Stimulated activated naive CD8-positive, alpha-beta T cell treated with anti-CD3 and anti-CD28 coated beads, Interleukin-15, Interleukin-2, amounts not matched to agents 100 U/mL and 50 U/mL, for 24 hours (primary cell): ENCODE data around the gene MEPE.

ENCODE experiments used
- ATAC-seq: fragments of 150-1000 bp; cut with Tn5 transposase; one replicate; pipeline ENCODE4 v1.10.0; 2021
- DNase-seq: peaks from one replicate; pipeline ENCODE4 v3.0.0; 2021

Gene MEPE, protein sequence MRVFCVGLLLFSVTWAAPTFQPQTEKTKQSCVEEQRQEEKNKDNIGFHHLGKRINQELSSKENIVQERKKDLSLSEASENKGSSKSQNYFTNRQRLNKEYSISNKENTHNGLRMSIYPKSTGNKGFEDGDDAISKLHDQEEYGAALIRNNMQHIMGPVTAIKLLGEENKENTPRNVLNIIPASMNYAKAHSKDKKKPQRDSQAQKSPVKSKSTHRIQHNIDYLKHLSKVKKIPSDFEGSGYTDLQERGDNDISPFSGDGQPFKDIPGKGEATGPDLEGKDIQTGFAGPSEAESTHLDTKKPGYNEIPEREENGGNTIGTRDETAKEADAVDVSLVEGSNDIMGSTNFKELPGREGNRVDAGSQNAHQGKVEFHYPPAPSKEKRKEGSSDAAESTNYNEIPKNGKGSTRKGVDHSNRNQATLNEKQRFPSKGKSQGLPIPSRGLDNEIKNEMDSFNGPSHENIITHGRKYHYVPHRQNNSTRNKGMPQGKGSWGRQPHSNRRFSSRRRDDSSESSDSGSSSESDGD

DNA sequence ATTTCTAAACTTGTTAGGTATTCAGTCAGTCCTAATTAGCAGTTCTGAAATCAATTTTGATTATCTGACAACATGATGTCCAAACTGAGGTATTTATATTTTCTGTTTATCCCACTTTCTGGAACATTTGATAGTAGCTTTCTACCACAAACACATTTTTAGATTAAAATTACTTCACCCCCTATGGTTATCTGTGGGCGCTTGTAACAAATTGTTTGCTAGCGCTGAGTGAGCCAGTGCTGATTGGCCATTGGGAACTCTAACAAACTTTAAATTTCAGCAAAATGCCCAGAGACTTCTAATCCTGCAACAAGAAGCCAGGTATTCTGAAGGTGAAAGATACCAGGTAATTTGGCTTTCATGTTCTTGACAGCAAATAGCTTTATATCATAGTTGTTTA, at the start of gene MEPE:
Gene MEPE (plus strand): TSS at position 301 of the 400 bp plus-strand sequence. CDS start 1,746 bp downstream, outside the sequence.
- ATAC-seq = no peak

DNA sequence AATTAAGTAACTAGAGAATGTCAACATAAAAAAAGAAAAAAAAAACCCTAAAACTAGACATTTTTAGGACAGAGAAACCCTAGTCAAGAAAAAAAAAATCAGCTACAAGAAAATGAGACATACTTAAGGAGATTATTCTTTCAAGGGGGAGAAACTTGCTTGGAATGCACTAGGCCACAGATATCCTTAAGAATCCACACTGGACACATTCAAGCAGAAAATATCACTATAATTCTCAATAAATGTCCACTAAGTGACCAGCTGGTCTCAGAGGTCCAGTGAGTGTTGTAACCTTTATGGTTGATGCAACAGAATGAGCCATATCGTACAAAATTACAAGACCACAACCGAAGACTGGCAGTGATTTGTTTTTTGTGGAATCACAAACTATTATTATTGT, 49.0 kb upstream of the MEPE start:
- DNase-seq (no peak), ATAC-seq (no peak)

More for the DNA sequence above, at the start of gene MEPE:
- no peak for DNase-seq

DNA sequence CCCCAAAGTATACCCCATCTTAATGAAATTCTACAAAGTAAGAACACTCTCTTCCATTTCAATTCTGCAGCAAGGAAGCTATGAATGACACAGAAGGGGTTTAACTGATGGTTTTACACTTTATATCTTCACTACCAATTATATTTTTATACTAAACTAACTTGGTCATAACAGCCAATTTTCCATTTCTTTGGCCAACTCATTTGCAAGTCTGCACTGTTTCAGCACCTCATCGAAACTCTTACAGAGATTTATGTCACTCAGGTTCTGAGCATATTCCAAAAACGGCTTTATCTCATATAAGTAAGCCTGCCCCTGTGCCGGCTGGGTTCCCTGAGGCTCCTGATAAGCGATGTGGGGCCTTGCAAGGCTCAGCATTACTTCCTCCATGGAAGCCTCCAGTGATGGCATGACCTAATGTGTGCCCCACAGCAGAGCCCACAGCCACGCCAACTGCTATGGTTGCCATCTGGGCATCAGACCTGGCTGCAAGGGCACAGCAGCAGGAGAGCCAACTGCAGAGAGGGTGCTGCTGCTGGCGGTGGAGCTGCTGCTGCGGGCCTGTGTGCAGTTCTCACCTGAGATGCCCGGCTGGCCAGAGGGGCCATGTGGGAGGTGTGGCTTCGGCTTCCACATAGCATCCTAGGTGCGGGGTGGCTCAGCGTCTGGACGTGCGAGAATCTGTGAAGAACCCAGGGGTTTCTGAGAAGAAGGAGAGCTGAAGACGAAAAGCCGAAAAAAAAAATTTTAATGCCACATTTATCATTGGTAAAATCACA, 46.8 kb upstream of the MEPE start:
- ATAC-seq = no peak
- DNase-seq = no peak

DNA sequence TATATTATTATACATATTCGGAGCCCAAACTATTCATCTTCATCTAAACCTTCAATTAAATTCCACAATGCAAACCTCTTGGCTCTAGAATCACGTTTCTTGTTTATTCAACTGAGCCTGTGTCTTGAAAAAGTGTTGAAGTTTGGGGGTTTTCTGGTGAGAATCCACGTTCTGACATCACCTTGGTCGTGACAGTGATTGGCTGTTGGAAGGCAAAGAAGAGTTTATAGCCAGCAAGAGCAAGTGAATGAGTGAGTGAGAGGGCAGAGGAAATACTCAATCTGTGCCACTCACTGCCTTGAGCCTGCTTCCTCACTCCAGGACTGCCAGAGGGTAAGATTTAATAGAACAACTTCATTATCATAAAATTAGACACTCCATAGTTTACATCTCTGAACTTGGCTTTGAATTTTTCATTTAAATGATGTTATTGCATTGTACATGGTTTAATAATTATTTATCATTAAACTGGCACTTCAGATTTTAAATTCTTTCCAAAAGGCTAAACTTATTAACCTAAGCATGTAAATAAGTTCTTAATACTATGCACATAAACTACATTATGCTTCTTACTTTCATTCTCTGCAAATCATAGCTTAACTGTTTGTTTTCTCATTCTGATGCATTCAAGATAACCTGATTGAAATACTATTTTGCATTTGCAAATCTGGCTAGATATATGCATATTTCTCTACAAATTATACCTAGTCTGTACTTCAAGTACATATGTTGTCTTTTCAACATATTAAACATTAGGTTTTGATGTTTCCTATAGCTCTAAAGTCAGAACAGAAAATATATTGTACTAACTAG, 33.3 kb upstream of the MEPE start, which contains the start of gene IBSP:
Gene IBSP (plus strand): TSS at position 254 of the 813 bp plus-strand sequence. CDS start 2,808 bp downstream, outside the sequence.
- DNase-seq (no peak), ATAC-seq (no peak)

DNA sequence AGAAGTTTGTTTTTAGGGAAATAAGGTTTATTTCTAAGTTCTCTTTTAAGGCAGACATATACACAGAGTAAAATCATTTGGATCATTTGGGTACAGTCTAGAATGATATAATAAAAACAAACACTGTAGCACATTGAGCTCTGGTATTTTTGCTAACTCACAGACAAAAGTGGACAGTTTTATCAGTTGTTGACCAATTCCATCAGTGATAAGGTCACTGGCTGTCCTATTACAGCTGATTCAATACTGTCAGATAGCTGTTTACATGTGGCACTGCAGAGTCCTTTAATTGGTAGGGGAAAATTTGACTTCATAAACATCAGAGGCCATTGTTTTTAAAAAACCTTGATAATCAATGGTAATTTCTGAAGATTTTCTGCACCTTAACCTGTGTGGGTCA, 29.9 kb upstream of the MEPE start:
- no peak for DNase-seq
- ATAC-seq = no peak

DNA sequence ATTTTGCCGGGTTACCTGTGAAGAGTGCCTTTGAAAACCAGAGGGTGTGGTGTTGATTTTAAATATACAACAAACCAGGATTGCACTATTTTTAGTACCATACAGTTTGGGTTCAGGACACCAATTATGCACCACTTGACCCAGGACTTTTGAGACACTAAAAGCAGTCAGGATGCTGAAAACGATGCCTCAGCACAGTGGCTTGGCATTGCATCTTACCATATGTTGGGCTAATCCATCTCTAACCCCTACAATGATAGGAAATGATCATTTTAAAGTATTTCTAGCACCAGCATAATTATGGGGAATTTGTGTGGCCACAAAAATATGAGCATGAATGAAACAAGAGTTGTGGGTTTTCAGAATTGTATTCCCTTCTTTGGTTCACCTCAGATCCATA, 29.3 kb upstream of the MEPE start:
- ATAC-seq (no peak), DNase-seq (no peak)

DNA sequence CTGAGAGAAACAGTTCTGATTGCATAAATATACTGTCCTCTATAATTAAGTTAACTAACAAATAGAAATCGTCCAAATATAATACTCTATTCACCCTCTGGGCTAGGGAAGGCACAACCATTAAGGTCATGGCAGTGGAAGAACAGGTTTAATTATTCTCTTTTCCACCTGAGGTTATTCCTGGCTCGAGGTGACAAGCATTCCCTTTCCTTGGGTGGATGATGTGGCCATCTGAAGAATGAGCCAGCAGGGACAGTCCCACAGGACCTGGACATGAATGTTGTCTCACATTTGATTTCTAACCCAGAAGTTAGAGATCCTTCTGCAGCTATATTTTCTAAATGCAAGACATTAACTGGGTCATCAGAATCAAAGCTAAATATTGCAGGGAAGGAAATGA, 27.9 kb upstream of the MEPE start:
- no peak for ATAC-seq

DNA sequence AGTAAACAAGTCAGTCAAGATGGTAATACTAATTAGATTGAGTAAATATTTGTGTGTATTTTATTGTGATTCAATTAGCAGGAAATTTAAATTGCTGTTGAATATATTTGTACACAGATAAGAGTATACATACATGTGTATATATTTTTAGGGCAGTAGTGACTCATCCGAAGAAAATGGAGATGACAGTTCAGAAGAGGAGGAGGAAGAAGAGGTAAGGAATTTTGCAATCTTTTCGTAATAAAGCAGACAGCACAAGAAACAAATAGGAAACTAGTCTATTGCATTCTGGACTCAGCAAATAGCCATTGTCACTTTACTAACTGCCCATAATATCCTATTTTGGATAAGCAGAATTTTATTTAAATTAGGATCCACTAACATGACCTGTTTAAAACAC, 26.8 kb upstream of the MEPE start:
- ATAC-seq (no peak), DNase-seq (no peak)

More for the DNA sequence above, 27.9 kb upstream of the MEPE start:
- DNase-seq = no peak

DNA sequence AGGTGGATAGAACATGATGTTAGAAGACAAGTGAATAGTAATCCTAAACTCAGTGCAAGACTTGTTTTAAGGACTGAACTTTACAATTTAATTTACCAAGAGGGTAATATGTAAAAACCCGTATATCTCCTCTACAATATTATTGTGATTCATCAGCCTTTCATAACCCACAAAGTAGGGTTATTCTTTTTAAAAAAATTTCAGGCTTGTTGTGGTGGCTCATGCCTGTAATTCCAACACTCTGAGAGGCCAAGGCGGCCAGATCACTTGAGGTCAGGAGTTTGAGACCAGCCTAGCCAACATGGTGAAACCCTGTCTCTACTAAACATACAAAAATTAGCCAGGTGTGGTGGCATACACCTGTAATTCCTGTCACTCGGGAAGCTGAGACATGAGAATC, 26.2 kb upstream of the MEPE start:
- DNase-seq = no peak
- no peak for ATAC-seq

DNA sequence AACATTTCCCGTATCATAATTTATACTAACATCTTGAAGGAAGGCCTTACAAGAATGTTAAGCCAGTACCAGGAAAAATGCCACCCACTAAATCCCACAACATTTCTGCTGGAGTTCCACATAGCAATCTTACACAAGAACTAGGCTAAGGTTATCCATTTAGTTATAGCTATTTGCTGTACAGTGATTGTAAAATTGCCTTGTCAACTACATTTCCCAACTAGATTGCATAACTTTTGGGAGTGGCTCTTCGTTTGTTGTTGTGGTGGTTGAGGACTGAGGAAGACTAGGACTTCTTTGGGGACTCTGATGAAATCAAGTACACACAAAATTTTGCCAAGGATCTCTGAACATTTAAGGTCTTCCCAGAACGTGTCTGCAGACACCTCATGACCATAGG, 25.4 kb upstream of the MEPE start:
- ATAC-seq = no peak
- DNase-seq = no peak

DNA sequence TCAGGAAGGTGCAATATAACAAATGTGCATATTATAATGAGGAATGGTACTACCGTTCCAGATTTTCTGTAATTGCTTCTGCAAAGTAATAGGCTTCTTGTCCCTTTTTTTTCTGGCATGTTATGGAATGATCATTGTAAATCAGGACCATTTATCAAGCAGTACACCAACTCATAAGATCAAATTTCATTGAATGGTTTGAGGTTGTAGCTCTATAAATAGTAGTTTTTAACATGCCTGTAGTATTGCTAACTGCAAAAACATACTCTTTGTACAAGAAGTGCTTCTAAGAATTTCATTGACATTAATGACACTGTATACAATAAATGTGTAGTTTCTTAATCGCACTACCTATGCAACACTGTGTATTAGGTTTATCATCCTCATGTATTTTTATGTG, 20.8 kb upstream of the MEPE start:
- DNase-seq = no peak

DNA sequence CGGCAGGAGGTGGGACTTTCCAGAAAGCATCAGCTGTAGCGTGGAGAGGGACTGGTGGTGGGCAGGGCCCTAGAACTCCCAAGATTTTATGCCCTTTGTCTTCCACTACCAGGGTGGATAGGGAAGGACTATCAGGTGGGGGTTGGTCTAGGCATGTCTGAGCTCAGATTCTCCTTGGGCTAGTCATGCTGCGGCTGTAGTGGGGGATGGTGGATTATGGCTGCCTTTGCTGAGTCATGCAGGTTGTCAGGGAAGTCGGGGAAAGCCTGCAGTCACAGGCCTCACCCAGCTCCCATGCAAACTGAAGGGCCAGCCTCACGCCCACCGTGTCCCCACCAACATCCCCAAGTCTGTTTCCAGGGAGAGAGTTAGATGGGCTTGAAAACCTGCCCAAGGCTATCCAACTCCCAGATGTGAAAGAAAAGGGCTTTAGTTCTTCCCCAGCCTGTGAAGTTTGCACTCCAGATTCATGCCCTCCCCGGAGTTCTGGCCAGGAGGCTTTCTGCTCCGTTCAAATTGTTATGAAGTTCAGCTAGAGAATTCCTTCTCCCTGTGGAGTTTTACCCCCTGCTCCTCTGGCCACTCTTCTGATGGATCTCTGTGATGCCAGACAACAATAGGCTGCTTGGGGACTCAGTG, 13.4 kb upstream of the MEPE start:
- ATAC-seq = no peak
- no peak for DNase-seq

More for the DNA sequence above, 20.8 kb upstream of the MEPE start:
- no peak for ATAC-seq

DNA sequence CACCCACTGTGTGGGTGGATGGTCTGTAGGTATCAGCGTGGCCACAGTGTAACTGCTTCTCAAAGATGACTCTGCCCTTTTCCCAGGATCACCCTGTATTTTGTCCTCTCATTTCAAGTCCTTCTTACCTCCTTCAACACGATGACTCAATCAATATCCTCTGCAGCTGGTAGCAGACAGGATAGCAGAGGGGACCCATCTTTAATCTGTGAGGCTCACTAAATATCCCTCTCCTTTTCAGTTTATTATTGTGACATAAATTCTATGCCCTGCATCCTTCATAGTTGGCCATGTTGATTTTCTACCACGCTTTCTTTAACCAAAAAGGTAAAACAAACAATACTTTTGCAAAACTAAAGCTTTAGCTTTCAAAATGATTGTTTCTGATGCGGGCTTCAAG, 9.6 kb upstream of the MEPE start:
- no peak for ATAC-seq
- DNase-seq = no peak

DNA sequence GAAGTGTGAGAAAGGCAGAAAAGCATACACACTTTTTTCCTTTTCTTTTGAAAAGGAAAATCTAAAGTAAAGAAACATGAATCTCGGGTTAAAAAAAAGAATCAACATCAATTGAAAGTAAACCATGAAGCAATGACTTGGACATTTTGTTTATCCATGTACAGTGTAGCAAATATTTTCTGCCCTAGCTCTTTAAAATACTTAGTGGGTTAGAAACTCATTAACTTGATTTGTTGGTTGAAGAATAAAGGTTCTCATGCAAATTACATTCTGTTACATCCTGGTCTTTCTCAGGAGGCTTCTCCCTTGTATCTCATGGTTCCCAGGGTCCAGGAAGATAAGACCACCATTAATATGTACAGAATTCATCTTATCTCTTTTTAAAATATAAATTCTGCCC, 9.0 kb upstream of the MEPE start:
- ATAC-seq = no peak
- no peak for DNase-seq

DNA sequence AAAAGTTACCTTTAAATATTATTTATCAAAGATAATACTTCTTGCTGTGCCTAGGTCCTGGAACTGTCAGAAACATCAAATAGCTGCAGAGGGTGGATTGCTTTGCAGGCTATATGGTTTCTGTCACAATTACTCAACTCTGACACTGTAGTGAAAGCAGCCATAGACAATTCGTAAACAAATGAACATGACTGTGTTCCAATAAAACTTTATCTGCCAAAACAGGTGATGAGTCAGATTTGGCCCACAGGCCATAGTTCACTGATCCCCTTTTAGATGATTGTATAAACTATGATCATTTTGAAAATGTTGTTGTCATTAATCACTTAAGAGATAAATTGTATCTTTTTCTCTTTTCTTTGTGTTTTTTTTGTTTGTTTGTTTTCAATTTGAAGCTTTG, 8.4 kb upstream of the MEPE start:
- ATAC-seq = no peak
- DNase-seq = no peak

DNA sequence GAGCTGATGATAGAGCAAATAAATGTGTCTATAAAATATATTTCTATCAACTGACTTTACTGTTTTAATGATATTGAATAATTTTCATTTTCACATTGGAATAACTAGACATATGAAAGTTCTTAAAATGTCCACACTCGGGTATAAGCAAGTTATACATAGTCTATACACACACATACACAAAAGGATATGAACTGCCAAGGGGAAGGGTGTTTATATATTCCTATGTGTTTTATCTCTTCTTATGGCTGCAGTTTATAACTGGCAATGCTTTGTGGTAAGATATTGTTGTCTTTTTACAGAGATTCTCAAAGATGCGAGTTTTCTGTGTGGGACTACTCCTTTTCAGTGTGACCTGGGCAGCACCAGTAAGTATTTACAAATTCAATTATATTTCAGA, 1.6 kb downstream of the MEPE start:
- ATAC-seq = no peak

DNA sequence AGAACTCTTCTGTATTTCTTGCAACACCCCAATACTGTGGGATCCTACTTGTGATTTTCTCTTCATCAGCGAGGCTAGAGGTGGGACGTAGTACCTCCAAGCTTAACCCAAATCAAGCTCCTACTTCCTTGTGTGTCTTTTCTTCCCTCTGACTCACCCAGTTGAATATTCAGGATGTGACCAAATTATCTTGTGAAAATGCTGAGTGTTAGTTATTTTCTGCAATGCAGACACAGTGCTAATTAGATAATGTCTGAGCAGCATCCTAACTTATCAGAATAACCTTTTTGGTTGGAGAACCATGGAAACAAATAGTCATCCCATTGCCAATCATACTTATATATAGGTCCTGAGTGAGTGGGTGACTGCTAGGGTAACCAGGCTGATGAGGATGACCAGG, 2.4 kb downstream of the MEPE start:
- DNase-seq (no peak), ATAC-seq (no peak)

More for the DNA sequence above, 1.6 kb downstream of the MEPE start:
- no peak for DNase-seq

DNA sequence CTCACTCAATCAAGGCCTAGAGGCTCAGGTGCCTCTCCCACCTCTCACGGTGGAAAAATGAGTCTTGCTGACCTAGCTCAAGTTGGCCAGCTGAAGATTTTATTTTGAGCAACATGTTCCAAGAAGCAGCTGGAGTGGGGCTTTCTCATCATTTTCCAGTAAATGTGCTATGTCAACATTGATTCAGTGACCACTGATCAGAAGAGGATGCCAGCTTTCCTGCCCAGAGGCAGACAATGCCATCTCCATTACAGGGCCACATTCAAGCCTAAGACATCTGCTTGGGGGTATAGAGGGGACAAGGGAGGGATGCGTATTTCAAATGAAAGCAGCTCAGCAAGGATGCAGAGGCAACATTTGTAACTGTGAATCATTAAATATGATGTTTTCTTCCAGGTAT, 3.0 kb downstream of the MEPE start:
- no peak for ATAC-seq
- DNase-seq = no peak

DNA sequence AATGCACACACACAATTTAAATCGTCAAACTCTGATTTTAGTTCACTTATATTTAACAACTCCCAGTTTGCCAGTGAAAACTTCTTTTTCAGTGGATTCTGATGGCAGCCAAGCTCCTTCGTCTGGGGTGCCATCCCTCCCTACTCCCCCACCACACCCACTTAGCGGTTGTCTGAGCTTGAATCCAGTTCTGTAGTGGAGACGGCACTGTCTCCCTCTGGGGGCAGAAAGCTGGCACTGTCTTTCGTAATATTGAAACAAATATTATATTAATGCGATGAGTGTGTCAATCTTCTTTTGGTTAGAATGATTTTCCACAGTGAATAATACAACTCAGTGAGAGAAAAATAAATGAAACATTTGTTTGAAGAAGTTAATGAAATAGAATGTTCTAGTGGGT, 5.4 kb downstream of the MEPE start:
- ATAC-seq = no peak
- no peak for DNase-seq

DNA sequence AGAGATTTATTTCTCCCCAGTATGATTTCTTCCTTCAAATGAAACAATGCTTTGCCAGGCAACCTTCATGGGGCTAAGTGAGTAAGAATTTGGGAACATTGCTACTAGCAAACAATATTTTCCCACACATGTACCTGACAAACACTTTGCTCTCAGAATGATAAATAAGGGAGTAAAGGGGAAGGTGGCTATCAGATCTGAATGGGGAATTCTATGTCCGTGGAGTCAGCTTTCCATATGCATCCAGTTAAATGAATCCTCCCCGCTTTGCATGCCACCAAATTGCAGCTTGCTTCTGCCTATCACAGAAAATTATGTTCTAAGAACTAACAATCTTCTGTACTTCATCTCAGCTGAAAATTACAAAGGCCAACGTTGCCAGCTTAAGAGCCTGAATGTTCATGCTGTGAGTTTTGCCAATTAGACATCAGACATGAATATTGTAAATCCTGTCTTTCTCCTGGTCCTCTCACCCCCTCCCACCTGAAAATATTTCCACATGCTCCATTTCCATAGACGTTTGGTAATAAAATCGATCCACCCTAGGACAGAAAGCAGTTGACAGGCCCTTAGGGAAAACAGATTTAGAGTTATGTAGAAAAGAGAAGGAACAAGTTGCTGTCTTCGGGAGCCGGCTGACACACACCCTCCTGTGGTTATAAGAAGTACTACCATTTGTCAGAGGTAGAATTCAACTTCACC, 6.3 kb downstream of the MEPE start:
- ATAC-seq = no peak
- DNase-seq = no peak

DNA sequence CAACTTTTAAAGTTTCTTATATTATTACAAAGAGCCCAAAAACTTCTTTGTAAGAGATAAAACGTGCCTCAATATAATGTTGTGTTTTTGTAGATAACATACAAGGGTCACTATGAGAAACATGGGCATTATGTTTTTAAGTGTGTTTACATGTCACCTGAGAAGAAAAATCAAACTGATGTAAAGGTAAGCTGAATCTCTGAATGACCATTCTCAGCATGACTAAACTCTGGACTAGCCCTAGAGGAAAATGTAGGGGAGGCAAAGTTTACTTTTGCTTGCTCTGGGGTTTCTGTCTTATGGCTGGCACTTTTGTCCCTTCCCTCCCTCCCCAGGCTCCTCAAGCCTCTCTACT, 6.8 kb downstream of the MEPE start:
- no peak for ATAC-seq

More for the DNA sequence above, 6.8 kb downstream of the MEPE start:
- DNase-seq = no peak
